ENCODE results near the gene ONECUT1.
A peak's percentile ranks its signal among the peaks of the same experiment; 100 is the strongest.
"Not testable (repeated sequence)": the region's sequence is repeated elsewhere in the genome, so short reads cannot be mapped to it uniquely, and the experiment has no call there.

The ONECUT1 gene

GRCh38 chr15:52790169-52790708 lies at the start of gene ONECUT1:
TSS of gene ONECUT1 (minus strand) at chr15:52790336. CDS start at chr15:52789884, 452 bp downstream.
- peak; percentile 22 to 29 for DNase-seq

- no peak for DNase-seq
Observed at GRCh38 chr15:52834379-52834778, 44.2 kb upstream of the ONECUT1 start.

GRCh38 chr15:52824169-52824942 lies 34.2 kb upstream of the ONECUT1 start:
- not testable (repeated sequence) for DNase-seq

- DNase-seq = no peak
Observed at GRCh38 chr15:52822475-52822874, 32.3 kb upstream of the ONECUT1 start.

GRCh38 chr15:52819253-52819652 lies 29.1 kb upstream of the ONECUT1 start:
- no peak for DNase-seq

- DNase-seq = not testable (repeated sequence)
Observed at GRCh38 chr15:52815899-52816298, 25.8 kb upstream of the ONECUT1 start.

- DNase-seq = no peak
Observed at GRCh38 chr15:52808996-52809395, 18.9 kb upstream of the ONECUT1 start.

- no peak for DNase-seq
Observed at GRCh38 chr15:52808441-52808840, 18.3 kb upstream of the ONECUT1 start.

- no peak for DNase-seq
Observed at GRCh38 chr15:52806284-52806655, 16.1 kb upstream of the ONECUT1 start.

- no peak for DNase-seq
Observed at GRCh38 chr15:52805351-52806283, 15.5 kb upstream of the ONECUT1 start.

GRCh38 chr15:52804526-52805081 lies 14.5 kb upstream of the ONECUT1 start:
- DNase-seq = no peak

- no peak for DNase-seq
Observed at GRCh38 chr15:52803467-52804306, 13.6 kb upstream of the ONECUT1 start.

GRCh38 chr15:52803108-52803466 lies 13.0 kb upstream of the ONECUT1 start:
- no peak for DNase-seq

- DNase-seq = no peak
Observed at GRCh38 chr15:52802110-52802509, 12.0 kb upstream of the ONECUT1 start.

GRCh38 chr15:52801748-52802085 lies 11.6 kb upstream of the ONECUT1 start:
- no peak for DNase-seq

- no peak for DNase-seq
Observed at GRCh38 chr15:52800828-52801747, 11.0 kb upstream of the ONECUT1 start.

- no peak for DNase-seq
Observed at GRCh38 chr15:52799145-52799811, 9.1 kb upstream of the ONECUT1 start.

- DNase-seq = no peak
Observed at GRCh38 chr15:52798529-52799101, 8.5 kb upstream of the ONECUT1 start.

GRCh38 chr15:52797625-52798501 lies 7.7 kb upstream of the ONECUT1 start:
- DNase-seq = no peak
